Erythroblast (primary cell): ENCODE results near the gene KCNT1.

Experiments used
- GATA1 ChIP-seq: IDR thresholded peaks from 2 replicates; pipeline ENCODE4 v1.6.1; 2011; ENCODE audit warnings: low read depth, mild to moderate bottlenecking, control low read depth, low read length, moderate library complexity
- POLR2A ChIP-seq: IDR thresholded peaks from 2 replicates; pipeline ENCODE4 v1.6.1; 2011; ENCODE audit warnings: mild to moderate bottlenecking, low read length

DNA sequence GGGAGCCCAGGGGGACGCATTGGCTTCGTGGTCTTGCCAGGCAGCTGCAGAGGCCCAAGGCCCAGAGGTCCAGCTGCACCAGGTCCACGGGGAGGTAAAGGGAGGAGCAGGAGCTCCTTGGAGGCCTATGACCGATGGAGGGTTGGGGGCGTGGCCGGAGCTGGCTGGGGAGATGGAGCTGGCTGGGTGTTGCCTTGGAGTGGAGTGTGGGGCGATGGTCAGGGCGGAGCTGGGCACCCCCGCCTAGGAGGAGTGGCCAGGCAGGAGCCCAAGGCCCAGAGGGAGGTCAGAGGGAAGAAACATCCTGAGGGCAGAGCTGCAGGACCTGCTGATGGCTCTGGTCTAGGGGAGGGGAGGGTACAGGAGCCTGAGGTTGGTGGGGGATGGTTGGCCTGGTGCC lies 44.6 kb downstream of the KCNT1 start:
- TF ChIP-seq POLR2A: no peak
- no peak for TF ChIP-seq GATA1
